ENCODE data around the gene LRMDA.

Gene LRMDA

DNA sequence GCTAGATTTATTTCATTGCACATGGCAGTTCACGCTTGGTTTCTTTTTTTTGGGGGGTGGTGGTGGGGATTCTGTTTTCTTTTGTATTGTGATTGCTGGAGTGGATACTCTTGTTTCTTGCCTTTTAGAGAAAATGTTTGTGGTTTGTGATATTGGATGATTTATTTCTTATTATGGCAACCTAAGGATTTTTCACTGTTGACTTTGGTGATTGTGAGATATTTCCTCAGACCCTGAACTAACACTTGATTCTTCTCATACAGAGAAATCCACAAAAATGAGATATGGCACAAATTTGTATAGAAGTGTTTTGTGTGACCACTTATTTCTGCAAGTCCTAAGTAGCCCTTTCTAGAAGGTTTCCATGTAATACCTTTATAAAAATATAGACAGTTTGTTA, 871.1 kb downstream of the LRMDA start:
- no peaks in the 10 kb centered on the region for H3K9me3 ChIP-seq (ENCODE audit: control insufficient read depth, insufficient read depth, low read depth, low read length)
- ChIA-PET POLR2A (no interaction called here), CTCF (interaction anchor here (0.6 to 1.6 kb wide), 8 partner anchors 9 to 907 kb away, joined by 3 to 11 read pairs (median 4); no protein-coding TSS in a partner anchor)
- peaks cover 7% of the 10 kb centered on the region for H3K4me1 ChIP-seq (ENCODE audit: control insufficient read depth, insufficient read depth, low read length)
- no peaks in the 10 kb centered on the region for H3K36me3 ChIP-seq (ENCODE audit: control insufficient read depth in 2 of 2, insufficient read depth in 1 of 2, low read length in 2 of 2)
- H3K27ac ChIP-seq (ENCODE audit: extremely low read depth, low read depth, low read length) = no peak overlapping the region
- TF ChIP-seq ZNF138 (tag by site-specific recombination; IDR thresholded peaks at IDR 0.05; ENCODE audit: borderline replicate concordance) (no peak), SETDB1 (IDR thresholded peaks at IDR 0.05; ENCODE audit: insufficient read length, low read length) (peak; percentile 37)
- H3K4me3 ChIP-seq (ENCODE audit: low read depth, low read length) = no peak overlapping the region

DNA sequence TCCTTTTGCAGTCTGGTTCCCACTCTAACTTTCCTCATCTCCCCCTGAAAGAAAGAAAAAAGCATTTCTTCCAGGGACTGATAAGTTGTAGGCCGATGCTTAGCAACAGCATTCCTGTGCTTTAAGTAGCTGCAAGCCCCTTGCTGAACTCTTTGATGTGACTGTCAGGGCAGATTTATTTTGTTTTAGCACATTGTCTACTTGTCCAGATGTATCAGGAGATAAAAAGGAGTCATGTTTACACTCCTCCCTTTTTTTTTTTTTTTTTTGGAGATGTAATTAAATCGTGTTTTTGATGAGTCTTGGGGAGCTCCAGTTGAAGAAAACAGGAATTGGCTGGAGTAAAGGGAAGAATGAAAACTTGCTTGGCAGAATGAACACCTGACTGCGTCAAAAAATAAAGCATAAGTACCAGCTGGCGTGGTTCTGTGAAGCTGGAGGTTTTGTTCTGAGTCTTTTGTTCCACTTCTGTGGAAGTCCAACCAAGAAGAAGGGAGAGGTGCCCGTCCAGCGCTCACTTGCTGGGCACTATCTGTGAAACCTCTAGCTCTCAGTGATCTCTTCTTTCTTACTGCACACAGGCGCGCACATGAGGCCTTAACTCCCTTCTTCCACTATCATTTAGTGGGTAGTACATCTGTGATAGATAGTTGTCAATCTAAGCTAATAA, 871.7 kb downstream of the LRMDA start:
- POLR2A ChIA-PET = interaction anchor here (0.6 to 1.5 kb wide), 2 partner anchors 267 to 901 kb away, joined by 3 to 6 read pairs; partner anchors contain the start of gene ZNF503
- Histone ChIP-seq H3K27ac (ENCODE audit: extremely low read depth, low read depth, low read length) (no peak overlapping the region), H3K36me3 (ENCODE audit: control insufficient read depth in 2 of 2, insufficient read depth in 1 of 2, low read length in 2 of 2) (no peaks in the 10 kb centered on the region), H3K9me3 (ENCODE audit: control insufficient read depth, insufficient read depth, low read depth, low read length) (no peaks in the 10 kb centered on the region), H3K4me3 (ENCODE audit: low read depth, low read length) (no peak overlapping the region), H3K4me1 (ENCODE audit: control insufficient read depth, insufficient read depth, low read length) (peaks cover 7% of the 10 kb centered on the region)
- CTCF ChIA-PET = interaction anchor here (0.6 to 1.8 kb wide), 28 partner anchors 9 to 1077 kb away, joined by 3 to 11 read pairs (median 3); no protein-coding TSS in a partner anchor
- no peak for TF ChIP-seq ZNF521 (tag by site-specific recombination; IDR thresholded peaks at IDR 0.05)
- TF ChIP-seq WT1 (tag by site-specific recombination; IDR thresholded peaks at IDR 0.05) = peak; percentile 91
- TF ChIP-seq, protein P1, sequence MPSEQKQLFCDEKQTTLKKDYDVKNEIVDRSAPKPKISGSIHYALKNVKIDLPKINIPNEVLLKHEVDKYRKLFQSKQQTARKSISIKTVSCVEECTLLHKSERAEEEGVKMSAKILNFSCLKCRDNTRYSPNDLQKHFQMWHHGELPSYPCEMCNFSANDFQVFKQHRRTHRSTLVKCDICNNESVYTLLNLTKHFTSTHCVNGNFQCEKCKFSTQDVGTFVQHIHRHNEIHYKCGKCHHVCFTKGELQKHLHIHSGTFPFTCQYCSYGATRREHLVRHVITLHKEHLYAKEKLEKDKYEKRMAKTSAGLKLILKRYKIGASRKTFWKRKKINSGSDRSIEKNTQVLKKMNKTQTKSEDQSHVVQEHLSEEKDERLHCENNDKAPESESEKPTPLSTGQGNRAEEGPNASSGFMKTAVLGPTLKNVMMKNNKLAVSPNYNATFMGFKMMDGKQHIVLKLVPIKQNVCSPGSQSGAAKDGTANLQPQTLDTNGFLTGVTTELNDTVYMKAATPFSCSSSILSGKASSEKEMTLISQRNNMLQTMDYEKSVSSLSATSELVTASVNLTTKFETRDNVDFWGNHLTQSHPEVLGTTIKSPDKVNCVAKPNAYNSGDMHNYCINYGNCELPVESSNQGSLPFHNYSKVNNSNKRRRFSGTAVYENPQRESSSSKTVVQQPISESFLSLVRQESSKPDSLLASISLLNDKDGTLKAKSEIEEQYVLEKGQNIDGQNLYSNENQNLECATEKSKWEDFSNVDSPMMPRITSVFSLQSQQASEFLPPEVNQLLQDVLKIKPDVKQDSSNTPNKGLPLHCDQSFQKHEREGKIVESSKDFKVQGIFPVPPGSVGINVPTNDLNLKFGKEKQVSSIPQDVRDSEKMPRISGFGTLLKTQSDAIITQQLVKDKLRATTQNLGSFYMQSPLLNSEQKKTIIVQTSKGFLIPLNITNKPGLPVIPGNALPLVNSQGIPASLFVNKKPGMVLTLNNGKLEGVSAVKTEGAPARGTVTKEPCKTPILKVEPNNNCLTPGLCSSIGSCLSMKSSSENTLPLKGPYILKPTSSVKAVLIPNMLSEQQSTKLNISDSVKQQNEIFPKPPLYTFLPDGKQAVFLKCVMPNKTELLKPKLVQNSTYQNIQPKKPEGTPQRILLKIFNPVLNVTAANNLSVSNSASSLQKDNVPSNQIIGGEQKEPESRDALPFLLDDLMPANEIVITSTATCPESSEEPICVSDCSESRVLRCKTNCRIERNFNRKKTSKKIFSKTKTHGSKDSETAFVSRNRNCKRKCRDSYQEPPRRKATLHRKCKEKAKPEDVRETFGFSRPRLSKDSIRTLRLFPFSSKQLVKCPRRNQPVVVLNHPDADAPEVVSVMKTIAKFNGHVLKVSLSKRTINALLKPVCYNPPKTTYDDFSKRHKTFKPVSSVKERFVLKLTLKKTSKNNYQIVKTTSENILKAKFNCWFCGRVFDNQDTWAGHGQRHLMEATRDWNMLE (tag by site-specific recombination; conservative IDR thresholded peaks at IDR 0.05; ENCODE audit: low read depth) = no peak
- TF ChIP-seq, protein P2, sequence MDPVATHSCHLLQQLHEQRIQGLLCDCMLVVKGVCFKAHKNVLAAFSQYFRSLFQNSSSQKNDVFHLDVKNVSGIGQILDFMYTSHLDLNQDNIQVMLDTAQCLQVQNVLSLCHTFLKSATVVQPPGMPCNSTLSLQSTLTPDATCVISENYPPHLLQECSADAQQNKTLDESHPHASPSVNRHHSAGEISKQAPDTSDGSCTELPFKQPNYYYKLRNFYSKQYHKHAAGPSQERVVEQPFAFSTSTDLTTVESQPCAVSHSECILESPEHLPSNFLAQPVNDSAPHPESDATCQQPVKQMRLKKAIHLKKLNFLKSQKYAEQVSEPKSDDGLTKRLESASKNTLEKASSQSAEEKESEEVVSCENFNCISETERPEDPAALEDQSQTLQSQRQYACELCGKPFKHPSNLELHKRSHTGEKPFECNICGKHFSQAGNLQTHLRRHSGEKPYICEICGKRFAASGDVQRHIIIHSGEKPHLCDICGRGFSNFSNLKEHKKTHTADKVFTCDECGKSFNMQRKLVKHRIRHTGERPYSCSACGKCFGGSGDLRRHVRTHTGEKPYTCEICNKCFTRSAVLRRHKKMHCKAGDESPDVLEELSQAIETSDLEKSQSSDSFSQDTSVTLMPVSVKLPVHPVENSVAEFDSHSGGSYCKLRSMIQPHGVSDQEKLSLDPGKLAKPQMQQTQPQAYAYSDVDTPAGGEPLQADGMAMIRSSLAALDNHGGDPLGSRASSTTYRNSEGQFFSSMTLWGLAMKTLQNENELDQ (tag by site-specific recombination; IDR thresholded peaks at IDR 0.05; ENCODE audit: low read depth) = no peak
- TF ChIP-seq, protein P3, sequence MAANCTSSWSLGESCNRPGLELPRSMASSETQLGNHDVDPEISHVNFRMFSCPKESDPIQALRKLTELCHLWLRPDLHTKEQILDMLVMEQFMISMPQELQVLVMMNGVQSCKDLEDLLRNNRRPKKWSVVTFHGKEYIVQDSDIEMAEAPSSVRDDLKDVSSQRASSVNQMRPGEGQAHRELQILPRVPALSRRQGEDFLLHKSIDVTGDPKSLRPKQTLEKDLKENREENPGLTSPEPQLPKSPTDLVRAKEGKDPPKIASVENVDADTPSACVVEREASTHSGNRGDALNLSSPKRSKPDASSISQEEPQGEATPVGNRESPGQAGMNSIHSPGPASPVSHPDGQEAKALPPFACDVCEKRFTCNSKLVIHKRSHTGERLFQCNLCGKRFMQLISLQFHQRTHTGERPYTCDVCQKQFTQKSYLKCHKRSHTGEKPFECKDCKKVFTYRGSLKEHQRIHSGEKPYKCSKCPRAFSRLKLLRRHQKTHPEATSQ (tag by site-specific recombination; IDR thresholded peaks at IDR 0.05) = no peak
- TF ChIP-seq ZXDB (tag by site-specific recombination; IDR thresholded peaks at IDR 0.05) = peak; percentile 12; the same call in 1 of the 2 replicates
- no peak for TF ChIP-seq GLI4 (tag by site-specific recombination; IDR thresholded peaks at IDR 0.05)
- 0 out of 2 replicates have a peak, but pooled peaks have one; percentile 8 for TF ChIP-seq FEZF1 (tag by site-specific recombination; IDR thresholded peaks at IDR 0.05)
- TF ChIP-seq OSR2 (tag by site-specific recombination; IDR thresholded peaks at IDR 0.05) = peak; percentile 41; the same call in 1 of the 2 replicates
- no peak for TF ChIP-seq KLF1 (tag by site-specific recombination; IDR thresholded peaks at IDR 0.05)
- TF ChIP-seq ZNF23 (tag by site-specific recombination; IDR thresholded peaks at IDR 0.05; ENCODE audit: borderline replicate concordance) = no peak
- TF ChIP-seq ZNF16 (tag by site-specific recombination; IDR thresholded peaks at IDR 0.05; ENCODE audit: low read depth) = no peak
- no peak for TF ChIP-seq SETDB1 (IDR thresholded peaks at IDR 0.05; ENCODE audit: insufficient read length, low read length)
- no peak for TF ChIP-seq ZNF658 (tag by site-specific recombination; IDR thresholded peaks at IDR 0.05)
- no peak for TF ChIP-seq ZNF211 (tag by site-specific recombination; IDR thresholded peaks at IDR 0.05; ENCODE audit: low read depth)
- no peak for TF ChIP-seq ZNF10 (tag by site-specific recombination; IDR thresholded peaks at IDR 0.05)
- no peak for TF ChIP-seq SP7 (tag by site-specific recombination; IDR thresholded peaks at IDR 0.05)
- TF ChIP-seq ZNF426 (tag by site-specific recombination; IDR thresholded peaks at IDR 0.05) = no peak
- TF ChIP-seq, protein P4, sequence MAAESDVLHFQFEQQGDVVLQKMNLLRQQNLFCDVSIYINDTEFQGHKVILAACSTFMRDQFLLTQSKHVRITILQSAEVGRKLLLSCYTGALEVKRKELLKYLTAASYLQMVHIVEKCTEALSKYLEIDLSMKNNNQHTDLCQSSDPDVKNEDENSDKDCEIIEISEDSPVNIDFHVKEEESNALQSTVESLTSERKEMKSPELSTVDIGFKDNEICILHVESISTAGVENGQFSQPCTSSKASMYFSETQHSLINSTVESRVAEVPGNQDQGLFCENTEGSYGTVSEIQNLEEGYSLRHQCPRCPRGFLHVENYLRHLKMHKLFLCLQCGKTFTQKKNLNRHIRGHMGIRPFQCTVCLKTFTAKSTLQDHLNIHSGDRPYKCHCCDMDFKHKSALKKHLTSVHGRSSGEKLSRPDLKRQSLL (tag by site-specific recombination; IDR thresholded peaks at IDR 0.05) = no peak
- TF ChIP-seq TCF7L2 (IDR thresholded peaks at IDR 0.05; ENCODE audit: borderline replicate concordance, low read depth, low read length) = peak; percentile 96
- no peak for TF ChIP-seq BCL11B (tag by site-specific recombination; IDR thresholded peaks at IDR 0.05; ENCODE audit: low read depth)
- no peak for TF ChIP-seq HOXA7 (CRISPR knock-in tag; IDR thresholded peaks at IDR 0.05; ENCODE audit: borderline replicate concordance)
- TF ChIP-seq KLF10 (tag by site-specific recombination; IDR thresholded peaks at IDR 0.05) = no peak
- TF ChIP-seq ZNF24 (tag by site-specific recombination; IDR thresholded peaks at IDR 0.05) = no peak
